HEK293 (cell line): ENCODE results near the gene CDH26.

ENCODE experiments used
- REPIN1 ChIP-seq: fragments of 450-650 bp; formaldehyde crosslinking; IDR thresholded peaks from 2 replicates; pipeline ENCODE4 v1.5.1; 2017; ENCODE audit warnings: missing biosample characterization, missing genetic modification characterization, low read depth
- ZNF707 ChIP-seq: fragments of 450-650 bp; formaldehyde crosslinking; IDR thresholded peaks from 2 replicates; pipeline ENCODE4 v1.5.1; 2016; ENCODE audit warnings: missing biosample characterization, missing genetic modification characterization
- ZNF777 ChIP-seq: fragments of 450-650 bp; formaldehyde crosslinking; IDR thresholded peaks from 2 replicates; pipeline ENCODE4 v1.5.1; 2017; ENCODE audit warnings: missing biosample characterization, missing genetic modification characterization, borderline replicate concordance
- ZNF830 ChIP-seq: fragments of 450-650 bp; IDR thresholded peaks from 2 replicates; pipeline ENCODE4 v1.5.0; 2018; ENCODE audit warnings: missing biosample characterization, missing genetic modification characterization, low read depth, mild to moderate bottlenecking, moderate library complexity
- TF ChIP-seq, protein P1 (sequence below): fragments of 450-650 bp; formaldehyde crosslinking; IDR thresholded peaks from 2 replicates; pipeline ENCODE4 v1.5.1; 2016; ENCODE audit warnings: missing biosample characterization, missing genetic modification characterization
- TF ChIP-seq, protein P2 (sequence below): fragments of 450-650 bp; formaldehyde crosslinking; IDR thresholded peaks from 2 replicates; pipeline ENCODE4 v1.5.1; 2016; ENCODE audit warnings: missing biosample characterization, missing genetic modification characterization

GRCh38 chr20:59999502-59999901 is 41.3 kb downstream of the CDH26 start:
- TF ChIP-seq ZNF777 (no peak), ZNF830 (tag by site-specific recombination) (no peak), ZNF707 (tag by site-specific recombination) (no peak), REPIN1 (no peak)
- TF ChIP-seq, protein P1, sequence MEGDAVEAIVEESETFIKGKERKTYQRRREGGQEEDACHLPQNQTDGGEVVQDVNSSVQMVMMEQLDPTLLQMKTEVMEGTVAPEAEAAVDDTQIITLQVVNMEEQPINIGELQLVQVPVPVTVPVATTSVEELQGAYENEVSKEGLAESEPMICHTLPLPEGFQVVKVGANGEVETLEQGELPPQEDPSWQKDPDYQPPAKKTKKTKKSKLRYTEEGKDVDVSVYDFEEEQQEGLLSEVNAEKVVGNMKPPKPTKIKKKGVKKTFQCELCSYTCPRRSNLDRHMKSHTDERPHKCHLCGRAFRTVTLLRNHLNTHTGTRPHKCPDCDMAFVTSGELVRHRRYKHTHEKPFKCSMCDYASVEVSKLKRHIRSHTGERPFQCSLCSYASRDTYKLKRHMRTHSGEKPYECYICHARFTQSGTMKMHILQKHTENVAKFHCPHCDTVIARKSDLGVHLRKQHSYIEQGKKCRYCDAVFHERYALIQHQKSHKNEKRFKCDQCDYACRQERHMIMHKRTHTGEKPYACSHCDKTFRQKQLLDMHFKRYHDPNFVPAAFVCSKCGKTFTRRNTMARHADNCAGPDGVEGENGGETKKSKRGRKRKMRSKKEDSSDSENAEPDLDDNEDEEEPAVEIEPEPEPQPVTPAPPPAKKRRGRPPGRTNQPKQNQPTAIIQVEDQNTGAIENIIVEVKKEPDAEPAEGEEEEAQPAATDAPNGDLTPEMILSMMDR (tag by site-specific recombination): no peak
- TF ChIP-seq, protein P2, sequence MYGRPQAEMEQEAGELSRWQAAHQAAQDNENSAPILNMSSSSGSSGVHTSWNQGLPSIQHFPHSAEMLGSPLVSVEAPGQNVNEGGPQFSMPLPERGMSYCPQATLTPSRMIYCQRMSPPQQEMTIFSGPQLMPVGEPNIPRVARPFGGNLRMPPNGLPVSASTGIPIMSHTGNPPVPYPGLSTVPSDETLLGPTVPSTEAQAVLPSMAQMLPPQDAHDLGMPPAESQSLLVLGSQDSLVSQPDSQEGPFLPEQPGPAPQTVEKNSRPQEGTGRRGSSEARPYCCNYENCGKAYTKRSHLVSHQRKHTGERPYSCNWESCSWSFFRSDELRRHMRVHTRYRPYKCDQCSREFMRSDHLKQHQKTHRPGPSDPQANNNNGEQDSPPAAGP (tag by site-specific recombination): no peak
